ENCODE measurements around the gene SMARCB1.

DNA sequence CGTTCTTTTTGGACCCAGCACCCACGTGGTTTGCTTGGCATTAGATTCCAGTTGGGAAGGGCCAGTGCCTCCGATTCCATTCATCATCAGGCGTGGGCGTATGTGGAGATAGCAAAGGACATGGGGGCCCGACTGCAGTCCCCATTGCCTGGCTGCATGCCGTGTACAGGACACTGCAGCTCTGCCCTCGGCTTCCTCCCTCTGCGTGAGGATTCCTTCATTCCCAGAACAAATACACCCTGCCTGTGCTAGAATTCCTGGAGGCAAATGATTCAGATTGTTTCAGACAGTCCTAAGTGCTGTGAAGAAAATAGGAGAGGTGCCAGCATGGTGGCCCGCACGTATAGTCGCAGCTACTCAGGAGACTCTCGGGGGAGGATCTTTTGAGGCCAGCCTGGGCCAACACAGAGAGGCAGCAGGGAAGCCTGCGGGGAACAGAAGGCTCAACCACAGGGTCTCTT is 36.6 kb downstream of the SMARCB1 start:
- TF ChIP-seq CTCF (IDR thresholded peaks at IDR 0.05), result no peak
- no peak for TF ChIP-seq POLR2AphosphoS5 (IDR thresholded peaks at IDR 0.05)
- TF ChIP-seq EP300 (IDR thresholded peaks at IDR 0.05), result no peak
